Measurements from ENCODE around the gene FGB. TPM values are rescaled to one million over a fixed set of nuclear protein-coding genes. Genes with fewer than 3 reads are reported as not detected.

Gene FGB
- total and polyA plus RNA-seq, 2 experiments from 2014 or later: 0.48 to 0.99 TPM

DNA sequence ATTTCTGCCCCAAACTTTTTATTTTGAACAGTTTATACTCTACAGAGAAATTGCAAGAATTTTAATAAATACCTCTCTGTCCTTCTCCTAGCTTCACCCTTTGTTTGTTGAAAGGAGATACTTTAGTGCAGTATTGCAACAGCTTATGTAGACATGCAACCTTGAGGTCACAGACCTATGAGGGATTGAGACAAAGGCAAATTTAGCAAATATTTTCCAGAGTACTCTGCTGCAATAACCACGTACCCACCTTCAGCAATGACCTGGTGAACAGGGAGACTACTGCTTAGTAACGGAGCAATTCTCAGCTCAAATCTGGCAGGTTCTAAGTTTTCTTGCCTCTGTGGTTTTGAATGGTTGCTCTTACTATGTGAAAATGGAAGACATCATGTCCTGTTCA, 14.5 kb downstream of the FGB start:
- H3K27me3 ChIP-seq: no peaks in the 10 kb centered on the region
- TF ChIP-seq, protein P1, sequence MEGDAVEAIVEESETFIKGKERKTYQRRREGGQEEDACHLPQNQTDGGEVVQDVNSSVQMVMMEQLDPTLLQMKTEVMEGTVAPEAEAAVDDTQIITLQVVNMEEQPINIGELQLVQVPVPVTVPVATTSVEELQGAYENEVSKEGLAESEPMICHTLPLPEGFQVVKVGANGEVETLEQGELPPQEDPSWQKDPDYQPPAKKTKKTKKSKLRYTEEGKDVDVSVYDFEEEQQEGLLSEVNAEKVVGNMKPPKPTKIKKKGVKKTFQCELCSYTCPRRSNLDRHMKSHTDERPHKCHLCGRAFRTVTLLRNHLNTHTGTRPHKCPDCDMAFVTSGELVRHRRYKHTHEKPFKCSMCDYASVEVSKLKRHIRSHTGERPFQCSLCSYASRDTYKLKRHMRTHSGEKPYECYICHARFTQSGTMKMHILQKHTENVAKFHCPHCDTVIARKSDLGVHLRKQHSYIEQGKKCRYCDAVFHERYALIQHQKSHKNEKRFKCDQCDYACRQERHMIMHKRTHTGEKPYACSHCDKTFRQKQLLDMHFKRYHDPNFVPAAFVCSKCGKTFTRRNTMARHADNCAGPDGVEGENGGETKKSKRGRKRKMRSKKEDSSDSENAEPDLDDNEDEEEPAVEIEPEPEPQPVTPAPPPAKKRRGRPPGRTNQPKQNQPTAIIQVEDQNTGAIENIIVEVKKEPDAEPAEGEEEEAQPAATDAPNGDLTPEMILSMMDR (IDR thresholded peaks at IDR 0.05; ENCODE audit: low read depth, low read length): no peak
- no peaks in the 10 kb centered on the region for H3K4me1 ChIP-seq (ENCODE audit: low read depth)
- H3K9me3 ChIP-seq (ENCODE audit: low read depth): no peaks in the 10 kb centered on the region
- no peak overlapping the region for H3K27ac ChIP-seq
- H3K36me3 ChIP-seq: no peaks in the 10 kb centered on the region
- no peak for DNase-seq (ENCODE audit: low read depth in 1 of 2, low spot score in 1 of 2)
- H3K4me3 ChIP-seq: no peak overlapping the region

DNA sequence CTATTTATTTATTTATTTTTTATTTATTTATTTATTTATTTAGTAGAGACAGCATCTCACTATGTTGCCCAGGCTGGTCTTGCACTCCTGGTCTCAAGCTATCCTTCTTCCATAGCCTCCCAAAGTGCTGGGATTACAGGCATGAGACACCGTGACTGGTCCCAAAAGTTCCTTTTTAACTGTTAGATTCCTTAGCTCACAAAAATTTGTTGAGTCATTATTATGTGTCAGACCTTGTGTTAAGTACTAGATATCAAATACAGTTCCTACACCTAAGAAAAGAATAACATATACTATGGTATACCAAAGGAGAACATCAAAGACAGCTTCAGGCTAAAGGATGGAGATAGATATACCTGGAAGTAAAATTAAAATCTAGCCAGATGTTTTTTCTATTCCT, 16.1 kb downstream of the FGB start:
- Histone ChIP-seq H3K27ac (no peak overlapping the region), H3K4me3 (no peak overlapping the region), H3K27me3 (no peaks in the 10 kb centered on the region), H3K9me3 (ENCODE audit: low read depth) (no peaks in the 10 kb centered on the region), H3K36me3 (no peaks in the 10 kb centered on the region), H3K4me1 (ENCODE audit: low read depth) (no peaks in the 10 kb centered on the region)
- no peak for DNase-seq (ENCODE audit: low read depth in 1 of 2, low spot score in 1 of 2)
- TF ChIP-seq, protein P1 (IDR thresholded peaks at IDR 0.05; ENCODE audit: low read depth, low read length): no peak

GRCh38 chr4:154579927-154580326, 17.1 kb downstream of the FGB start:
- Histone ChIP-seq H3K27ac (no peak overlapping the region), H3K27me3 (no peaks in the 10 kb centered on the region), H3K4me3 (no peak overlapping the region), H3K9me3 (ENCODE audit: low read depth) (no peaks in the 10 kb centered on the region), H3K36me3 (no peaks in the 10 kb centered on the region), H3K4me1 (ENCODE audit: low read depth) (no peaks in the 10 kb centered on the region)
- no peak for DNase-seq (ENCODE audit: low read depth in 1 of 2, low spot score in 1 of 2)
- TF ChIP-seq, protein P1 (IDR thresholded peaks at IDR 0.05; ENCODE audit: low read depth, low read length): no peak

- DNase-seq (ENCODE audit: low read depth in 1 of 2, low spot score in 1 of 2): no peak
- TF ChIP-seq, protein P1 (IDR thresholded peaks at IDR 0.05; ENCODE audit: low read depth, low read length): no peak
- Histone ChIP-seq H3K36me3 (no peaks in the 10 kb centered on the region), H3K4me1 (ENCODE audit: low read depth) (no peaks in the 10 kb centered on the region), H3K27ac (no peak overlapping the region), H3K4me3 (no peak overlapping the region), H3K9me3 (ENCODE audit: low read depth) (no peaks in the 10 kb centered on the region), H3K27me3 (no peaks in the 10 kb centered on the region)
Observed at GRCh38 chr4:154582723-154583122, 19.9 kb downstream of the FGB start.

GRCh38 chr4:154583230-154583629, 20.4 kb downstream of the FGB start:
- no peak overlapping the region for H3K27ac ChIP-seq
- no peak for DNase-seq (ENCODE audit: low read depth in 1 of 2, low spot score in 1 of 2)
- TF ChIP-seq, protein P1 (IDR thresholded peaks at IDR 0.05; ENCODE audit: low read depth, low read length): no peak

DNA sequence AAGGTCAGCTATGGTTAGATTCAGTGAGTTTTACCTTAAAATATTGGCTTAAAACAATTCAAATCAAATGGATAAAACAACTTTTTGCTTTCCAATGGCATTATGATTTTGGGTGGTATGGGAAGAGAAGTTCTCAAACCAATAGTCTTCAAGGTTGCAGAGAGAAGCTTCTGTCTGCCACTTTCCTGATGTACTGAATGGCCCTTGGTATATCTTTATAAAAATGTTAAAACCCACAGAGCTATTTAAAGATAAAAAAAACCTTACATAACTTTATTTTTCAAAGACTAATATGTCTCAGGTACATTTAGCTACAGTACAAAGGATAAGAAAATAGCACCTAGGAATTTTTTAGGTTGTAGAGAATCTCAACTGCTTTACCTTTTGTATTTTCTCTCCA, 20.9 kb downstream of the FGB start:
- H3K4me3 ChIP-seq: no peak overlapping the region
- H3K9me3 ChIP-seq (ENCODE audit: low read depth): no peaks in the 10 kb centered on the region
- DNase-seq (ENCODE audit: low read depth in 1 of 2, low spot score in 1 of 2): no peak
- H3K27ac ChIP-seq: no peak overlapping the region
- H3K27me3 ChIP-seq: no peaks in the 10 kb centered on the region
- TF ChIP-seq, protein P1 (IDR thresholded peaks at IDR 0.05; ENCODE audit: low read depth, low read length): no peak
- H3K4me1 ChIP-seq (ENCODE audit: low read depth): no peaks in the 10 kb centered on the region
- no peaks in the 10 kb centered on the region for H3K36me3 ChIP-seq

More at GRCh38 chr4:154583230-154583629, 20.4 kb downstream of the FGB start:
- no peaks in the 10 kb centered on the region for H3K27me3 ChIP-seq
- H3K9me3 ChIP-seq (ENCODE audit: low read depth): no peaks in the 10 kb centered on the region
- no peaks in the 10 kb centered on the region for H3K4me1 ChIP-seq (ENCODE audit: low read depth)
- no peaks in the 10 kb centered on the region for H3K36me3 ChIP-seq
- H3K4me3 ChIP-seq: no peak overlapping the region
